GM12878 (cell line): ENCODE results near the gene KAT2A. TPM values are rescaled to one million over a fixed set of nuclear protein-coding genes. Genes with fewer than 3 reads are reported as not detected.

Source experiments
- ATAC-seq: fragments of 200-7000 bp; cut with Tn5 transposase; 3 replicates; pipeline ENCODE4 v1.9.1; 2020; ENCODE audit warnings: mild to moderate bottlenecking, moderate library complexity
- BruUV-seq: library from RNA; stranded (reverse); fragments of 400-500 nt; replicated peaks from 2 replicates; lab custom pipeline; 2021; lab: Mats Ljungman, UMichigan
- CTCF ChIA-PET: fragments of 300-600 bp; sonication (Branson Sonifier 250); formaldehyde crosslinking; extraction: SDS; loops from one replicate; lab custom pipeline; 2021; ENCODE audit warnings: inconsistent platforms; lab: Yijun Ruan, JAX
- POLR2A ChIA-PET: fragments of 350-600 bp; formaldehyde crosslinking; extraction: SDS; loops from one replicate; lab custom pipeline; 2021; ENCODE audit warnings: inconsistent platforms; lab: Charles Lee
- RAD21 ChIA-PET: fragments of 300-600 bp; sonication (Branson Sonifier 250); formaldehyde crosslinking; loops from one replicate; lab custom pipeline; 2023; ENCODE audit warnings: antibody characterized with exemption; ENCODE audit not compliant: unreplicated experiment; lab: Charles Lee
- SMC1A ChIA-PET: fragments of 300-600 bp; sonication (Branson Sonifier 250); formaldehyde crosslinking; loops from one replicate; lab custom pipeline; 2023; ENCODE audit not compliant: unreplicated experiment, uncharacterized antibody; lab: Charles Lee
- DNase-seq: peaks from one replicate; pipeline ENCODE4 v3.0.0-alpha.2; 2011; ENCODE audit warnings: low read depth, low spot score
- FAIRE-seq: peaks from 3 replicates; lab custom pipeline; 2011; peaks lifted over from hg19 to GRCh38; lab: Jason Lieb, UNC
- H2AFZ ChIP-seq: 2 replicates; pipeline ENCODE4 v1.6.0; 2011; ENCODE audit warnings: low read depth, low read length, control low read depth; ENCODE audit not compliant: control insufficient read depth
- H3K27ac ChIP-seq: 2 replicates; pipeline ENCODE4 v1.5.1; 2011; ENCODE audit warnings: control low read depth; ENCODE audit not compliant: control insufficient read depth, insufficient read depth
- H3K27me3 ChIP-seq, 2 experiments: replicated peaks in 1 of 2; 2 replicates each; pipeline versions ENCODE4 v1.6.0 to v1.6.1; 2011; ENCODE audit warnings: low read length in 1 of 2; ENCODE audit not compliant: control insufficient read depth in 2 of 2, insufficient read depth in 2 of 2
- H3K36me3 ChIP-seq, 2 experiments: 2 replicates each; pipeline ENCODE4 v1.5.1; 2011; ENCODE audit warnings: low read length in 1 of 2; ENCODE audit not compliant: control insufficient read depth in 2 of 2, insufficient read depth in 2 of 2
- H3K4me1 ChIP-seq: 2 replicates; pipeline ENCODE4 v1.6.1; 2011; ENCODE audit warnings: mild to moderate bottlenecking, low read length, moderate library complexity, mixed read lengths; ENCODE audit not compliant: control insufficient read depth, insufficient read depth
- H3K4me2 ChIP-seq: 2 replicates; pipeline ENCODE4 v1.6.0; 2011; ENCODE audit warnings: control low read depth; ENCODE audit not compliant: control insufficient read depth, insufficient read depth
- H3K4me3 ChIP-seq: fragments of 200-600 bp; sonication (generic); 2 replicates; pipeline ENCODE4 v1.5.1; 2016
- H3K79me2 ChIP-seq: 2 replicates; pipeline ENCODE4 v1.6.0; 2011; ENCODE audit warnings: low read length; ENCODE audit not compliant: control insufficient read depth, insufficient read depth
- H3K9ac ChIP-seq: 2 replicates; pipeline ENCODE4 v1.8.0; 2011; ENCODE audit warnings: low read length, control low read depth, mixed read lengths; ENCODE audit not compliant: control insufficient read depth, insufficient read depth
- H3K9me3 ChIP-seq: replicated peaks from 3 replicates; pipeline ENCODE4 v1.5.1; 2011; ENCODE audit warnings: mild to moderate bottlenecking, low read length; ENCODE audit not compliant: control insufficient read depth, insufficient read depth
- H4K20me1 ChIP-seq: 2 replicates; pipeline ENCODE4 v1.6.0; 2011; ENCODE audit not compliant: control insufficient read depth, insufficient read depth
- CUX1 ChIP-seq: IDR thresholded peaks from 2 replicates; pipeline ENCODE4 v1.6.1; 2012; ENCODE audit warnings: improper control_type of control experiment, low read depth, low read length; ENCODE audit not compliant: insufficient replicate concordance
- MTA2 ChIP-seq: fragments of 450-650 bp; IDR thresholded peaks from 2 replicates; pipeline ENCODE4 v1.6.1; 2016; ENCODE audit warnings: low read depth, mild to moderate bottlenecking, moderate library complexity
- NFYA ChIP-seq: IDR thresholded peaks from 2 replicates; pipeline ENCODE4 v1.6.1; 2011; ENCODE audit warnings: low read depth, mild to moderate bottlenecking, low read length, improper control_type of control experiment, borderline replicate concordance
- WGBS: methylation state at CpG from one replicate; pipeline ENCODE4 v1.1.6; 2016; ENCODE audit warnings: low lambda C conversion rate; ENCODE audit not compliant: insufficient replicate concordance, insufficient coverage; ENCODE audit errors: missing lambda C conversion rate; 5-methylcytosine and 5-hydroxymethylcytosine counted together
- in situ Hi-C: fragments of 300-500 bp; cut with MboI; formaldehyde crosslinking; loops from 9 replicates; pipeline ENCODE4 v1.14.3; 2018; ENCODE audit warnings: mixed read lengths
- intact Hi-C: fragments of 100-400 bp; cut with micrococcal nuclease; formaldehyde crosslinking; loops from one replicate; pipeline ENCODE4 v1.14.2; 2022; ENCODE audit not compliant: unreplicated experiment
- polyA plus RNA-seq, 11 experiments: library from polyadenylated mRNA; depleted of rRNA in 4 of 11; unstranded in 6 of 11; stranded (reverse) in 5 of 11; fragments of >200 nt; fragmentation: Nextera tagmentation in 4 of 11; fragmentation: Illumina TruSeq in 1 of 11; extraction: Ambion mirVana in 4 of 11; extraction: Trizol in 1 of 11; gene quantifications; 1 replicate in 1 of 11; 2 replicates in 10 of 11; pipeline versions ENCODE4 v1.2.1 to v1.2.3, GENCODE V29; 2011 to 2016; ENCODE audit warnings: inconsistent platforms in 2 of 11, missing spikeins in 2 of 11, low read depth in 1 of 11
- total RNA-seq, 4 experiments: library from RNA; depleted of rRNA in 3 of 4; stranded (reverse); fragments of >200 nt in 3 of 4; fragmentation: Illumina TruSeq in 1 of 4; extraction: Trizol in 1 of 4; gene quantifications; 2 replicates each; pipeline versions ENCODE4 v1.2.1 to v1.2.3, GENCODE V29; 2013 to 2021

Gene KAT2A
- total and polyA plus RNA-seq, 10 of the 15 experiments (the other 5 are each of a cell fraction or from before 2014, with no cell fraction given), result 0.85 to 47.5 (median 14.6) TPM

GRCh38 chr17:42078396-42079043 is 42.6 kb downstream of the KAT2A start:
- in situ Hi-C loops, result no loop called here
- WGBS, result 49% methylated on average over 8 of the region's 8 CpGs

GRCh38 chr17:42077755-42078154 is 43.4 kb downstream of the KAT2A start:
- ATAC-seq (no peak), DNase-seq (no peak), FAIRE-seq (no peak)
- no peak for TF ChIP-seq CUX1
- no TSS peak for BruUV-seq
- Histone ChIP-seq H3K36me3 (no peaks in the 10 kb centered on the region), H3K9me3 (no peaks in the 10 kb centered on the region), H3K4me3 (no peak overlapping the region), H2AFZ (no peak overlapping the region), H3K27ac (no peak overlapping the region), H3K27me3 (peaks cover 4 to 5% of the 10 kb centered on the region in 2 experiments; a peak in 3 of 4 replicates), H3K4me2 (no peak overlapping the region), H3K9ac (no peak overlapping the region), H4K20me1 (no peaks in the 10 kb centered on the region), H3K4me1 (no peaks in the 10 kb centered on the region), H3K79me2 (no peaks in the 10 kb centered on the region)
- RAD21 ChIA-PET, result interaction anchor here (1.2 kb wide), 1 partner anchor 104 kb away, joined by 3 read pairs; the partner anchor contains the start of gene KCNH4
- POLR2A ChIA-PET, result no interaction called here
- 29% methylated on average over 5 of the region's 5 CpGs for WGBS
- intact Hi-C loops (no loop called here), in situ Hi-C loops (no loop called here)
- CTCF ChIA-PET, result interaction anchor here (0.9 to 1.9 kb wide), 2 partner anchors 9 to 19 kb away, joined by 4 to 10 read pairs; no protein-coding TSS in a partner anchor
- SMC1A ChIA-PET, result no interaction called here

More at GRCh38 chr17:42078396-42079043, 42.6 kb downstream of the KAT2A start:
- no peak for DNase-seq
- Histone ChIP-seq H4K20me1 (no peaks in the 10 kb centered on the region), H3K4me2 (no peak overlapping the region), H2AFZ (no peak overlapping the region), H3K79me2 (no peaks in the 10 kb centered on the region), H3K9me3 (no peaks in the 10 kb centered on the region), H3K27me3 (peaks cover 2% of the 10 kb centered on the region in 2 experiments; a peak in 3 of 4 replicates), H3K4me1 (no peaks in the 10 kb centered on the region), H3K36me3 (no peaks in the 10 kb centered on the region), H3K4me3 (no peak overlapping the region), H3K27ac (no peak overlapping the region), H3K9ac (no peak overlapping the region)
- ChIA-PET SMC1A (no interaction called here), POLR2A (no interaction called here), RAD21 (no interaction called here), CTCF (no interaction called here)
- no TSS peak for BruUV-seq
- intact Hi-C loops, result no loop called here
- TF ChIP-seq MTA2 (no peak), NFYA (no peak)
- no peak for ATAC-seq
- FAIRE-seq, result no peak
